Calu3 (cell line): Measurements from ENCODE around the gene SCD. TPM values are rescaled to one million over a fixed set of nuclear protein-coding genes. Genes with fewer than 3 reads are reported as not detected.

Source experiments
- BruUV-seq: library from RNA; stranded (reverse); fragments of 400-500 nt; replicated peaks from 2 replicates; lab custom pipeline; 2021; lab: Mats Ljungman, UMichigan
- CTCF ChIA-PET: fragments of 300-600 bp; sonication (Branson Sonifier 250); formaldehyde crosslinking; loops from one replicate; lab custom pipeline; 2022; ENCODE audit warnings: antibody characterized with exemption; lab: Charles Lee
- DNase-seq: peaks from one replicate; pipeline ENCODE4 v3.0.0; 2022
- H3K27ac Mint-ChIP-seq: one replicate; pipeline ENCODE4 v1.8.0; 2022; ENCODE audit warnings: mixed read lengths; ENCODE audit not compliant: unreplicated experiment
- H3K27me3 Mint-ChIP-seq: one replicate; pipeline ENCODE4 v1.8.0; 2022; ENCODE audit warnings: mixed read lengths; ENCODE audit not compliant: unreplicated experiment
- H3K36me3 Mint-ChIP-seq: one replicate; pipeline ENCODE4 v1.8.0; 2022; ENCODE audit warnings: mild to moderate bottlenecking, moderate library complexity, mixed read lengths; ENCODE audit not compliant: insufficient read depth, unreplicated experiment
- H3K4me1 Mint-ChIP-seq: one replicate; pipeline ENCODE4 v1.8.0; 2022; ENCODE audit warnings: mild to moderate bottlenecking, low read depth, mixed read lengths; ENCODE audit not compliant: unreplicated experiment
- H3K4me3 Mint-ChIP-seq: one replicate; pipeline ENCODE4 v1.8.0; 2022; ENCODE audit warnings: mild to moderate bottlenecking, low read depth, moderate library complexity, mixed read lengths; ENCODE audit not compliant: unreplicated experiment
- H3K9me3 Mint-ChIP-seq: one replicate; pipeline ENCODE4 v1.8.0; 2022; ENCODE audit warnings: low read depth, mixed read lengths; ENCODE audit not compliant: unreplicated experiment
- CTCF ChIP-seq: fragments of 200-600 bp; IDR thresholded peaks from one replicate; pipeline ENCODE4 v1.8.0; 2022; ENCODE audit warnings: antibody characterized with exemption; ENCODE audit not compliant: unreplicated experiment
- intact Hi-C: fragments of 100-400 bp; cut with micrococcal nuclease; formaldehyde crosslinking; loops from one replicate; pipeline ENCODE4 v1.10.0; 2022; ENCODE audit not compliant: unreplicated experiment
- total RNA-seq: library from RNA; stranded (reverse); gene quantifications from 2 replicates; pipeline ENCODE4 v1.2.3, GENCODE V29; 2022

SCD gene
- total RNA-seq, 1 experiment from 2014 or later, result 225 TPM

GRCh38 chr10:100344241-100344788 lies 2.7 kb upstream of the SCD start:
- no peaks in the 10 kb centered on the region for H3K9me3 Mint-ChIP-seq
- no peak for TF ChIP-seq CTCF
- no peak overlapping the region for H3K4me3 Mint-ChIP-seq
- H3K27ac Mint-ChIP-seq, result no peak overlapping the region
- intact Hi-C loops, result no loop called here
- no peak for DNase-seq
- H3K36me3 Mint-ChIP-seq, result peaks cover 44% of the 10 kb centered on the region
- peaks cover 25% of the 10 kb centered on the region for H3K4me1 Mint-ChIP-seq
- H3K27me3 Mint-ChIP-seq, result peaks cover 7% of the 10 kb centered on the region
- CTCF ChIA-PET, result interaction anchor here (0.6 to 1.2 kb wide), 2 partner anchors 71 to 165 kb away, joined by 3 to 5 read pairs; no protein-coding TSS in a partner anchor
- no TSS peak for BruUV-seq

DNA sequence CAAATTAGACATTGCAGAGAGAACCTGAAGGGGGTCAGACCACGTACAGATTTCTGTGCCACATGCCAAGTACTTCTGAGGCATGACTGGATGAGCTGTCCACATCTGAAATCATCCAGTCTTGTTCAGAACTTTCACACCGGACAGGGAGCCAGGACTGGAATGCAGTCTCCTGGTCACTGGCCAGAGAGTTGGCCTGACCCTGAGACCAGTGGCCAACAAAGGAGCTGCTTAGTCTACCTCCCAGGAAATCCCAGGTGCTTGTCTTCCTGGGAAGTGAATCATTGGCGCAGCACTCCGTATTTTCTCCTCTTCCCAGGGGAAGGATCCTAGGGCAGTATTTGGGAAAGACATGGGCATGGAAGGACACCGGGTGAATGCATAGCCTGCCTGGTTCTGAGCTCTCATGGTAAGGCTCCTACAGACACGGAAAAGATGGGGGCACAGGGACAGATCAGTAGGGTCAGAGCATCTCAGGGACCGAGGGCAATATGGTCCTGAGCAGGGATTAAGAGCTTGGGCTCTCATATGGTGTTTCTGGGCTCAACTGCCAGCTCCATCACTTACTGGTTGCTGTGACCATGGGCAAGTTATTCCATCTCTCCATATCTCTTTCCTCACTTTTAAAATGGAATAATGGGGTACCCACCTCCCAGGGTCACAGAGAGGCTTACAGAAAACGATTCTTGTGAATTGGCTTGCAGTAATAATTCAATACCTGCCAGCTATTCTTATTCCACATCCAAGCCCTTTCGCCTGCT lies 1.3 kb upstream of the SCD start:
- Mint-ChIP-seq H3K4me1 (peaks cover 37% of the 10 kb centered on the region), H3K27ac (peak overlapping the region; percentile 52), H3K36me3 (peaks cover 54% of the 10 kb centered on the region), H3K27me3 (no peaks in the 10 kb centered on the region), H3K4me3 (peak overlapping the region; percentile 96), H3K9me3 (no peaks in the 10 kb centered on the region)
- no peak for DNase-seq
- CTCF ChIA-PET, result interaction anchor here (1.2 to 2.9 kb wide), 2 partner anchors 25 to 28 kb away, joined by 8 to 12 read pairs; no protein-coding TSS in a partner anchor
- intact Hi-C loops, result loop anchor here (2.0 kb wide), 1 partner anchor 27 kb away; no protein-coding TSS in a partner anchor
- no peak for TF ChIP-seq CTCF
- TSS peak; percentile 80 for BruUV-seq

GRCh38 chr10:100346351-100346764 lies 675 bp upstream of the SCD start:
- Mint-ChIP-seq H3K27me3 (no peaks in the 10 kb centered on the region), H3K27ac (peak overlapping the region; percentile 52), H3K36me3 (peaks cover 60% of the 10 kb centered on the region), H3K4me1 (peaks cover 37% of the 10 kb centered on the region), H3K9me3 (no peaks in the 10 kb centered on the region), H3K4me3 (peak overlapping the region; percentile 96)
- no TSS peak for BruUV-seq
- intact Hi-C loops, result loop anchor here (2.0 kb wide), 1 partner anchor 26 kb away; no protein-coding TSS in a partner anchor
- no peak for TF ChIP-seq CTCF
- peak; percentile 70 for DNase-seq
- CTCF ChIA-PET, result interaction anchor here (0.7 to 2.9 kb wide), 4 partner anchors 24 to 217 kb away, joined by 6 to 12 read pairs (median 8); no protein-coding TSS in a partner anchor

GRCh38 chr10:100347568-100348195 lies 649 bp downstream of the SCD start:
- no peaks in the 10 kb centered on the region for H3K27me3 Mint-ChIP-seq
- CTCF ChIA-PET, result interaction anchor here (2.9 kb wide), 1 partner anchor 23 kb away, joined by 12 read pairs; no protein-coding TSS in a partner anchor
- TF ChIP-seq CTCF, result no peak
- DNase-seq, result no peak
- peak overlapping the region; percentile 91 for H3K27ac Mint-ChIP-seq
- H3K36me3 Mint-ChIP-seq, result peaks cover 72% of the 10 kb centered on the region
- peaks cover 42% of the 10 kb centered on the region for H3K4me1 Mint-ChIP-seq
- no peaks in the 10 kb centered on the region for H3K9me3 Mint-ChIP-seq
- peak overlapping the region; percentile 96 for H3K4me3 Mint-ChIP-seq
- TSS peak; percentile 45 for BruUV-seq
- intact Hi-C loops, result loop anchor here (2.0 kb wide), 1 partner anchor 25 kb away; no protein-coding TSS in a partner anchor
